Fibroblast of pulmonary artery (primary cell): ENCODE results near the gene CCNC.

ENCODE experiments used
- DNase-seq: peaks from one replicate; pipeline ENCODE4 v3.0.0-alpha.2; 2010; ENCODE audit warnings: low read depth
- H3K4me3 ChIP-seq: replicated peaks from 2 replicates; pipeline ENCODE4 v1.5.1; 2011; ENCODE audit warnings: low read depth, mild to moderate bottlenecking, control low read depth, low read length, moderate library complexity
- CTCF ChIP-seq: IDR thresholded peaks from 2 replicates; pipeline ENCODE4 v1.5.1; 2011; ENCODE audit warnings: mild to moderate bottlenecking, control low read depth, low read length, inconsistent platforms; ENCODE audit errors: missing control alignments

The CCNC gene

GRCh38 chr6:99611148-99611547, 42.7 kb upstream of the CCNC start:
- TF ChIP-seq CTCF, result no peak
- no peak for DNase-seq

GRCh38 chr6:99609905-99610489, 41.5 kb upstream of the CCNC start:
- no peak overlapping the region for H3K4me3 ChIP-seq
- no peak for TF ChIP-seq CTCF
- no peak for DNase-seq

More at GRCh38 chr6:99611148-99611547, 42.7 kb upstream of the CCNC start:
- no peak overlapping the region for H3K4me3 ChIP-seq

GRCh38 chr6:99608886-99609482, 40.5 kb upstream of the CCNC start:
- no peak for DNase-seq
- H3K4me3 ChIP-seq, result no peak overlapping the region
- no peak for TF ChIP-seq CTCF

- H3K4me3 ChIP-seq, result no peak overlapping the region
- DNase-seq, result no peak
- no peak for TF ChIP-seq CTCF
Observed at GRCh38 chr6:99608059-99608885, 39.8 kb upstream of the CCNC start.

- H3K4me3 ChIP-seq, result no peak overlapping the region
- DNase-seq, result no peak
- no peak for TF ChIP-seq CTCF
Observed at GRCh38 chr6:99607416-99608036, 39.1 kb upstream of the CCNC start.

GRCh38 chr6:99606656-99607415, 38.4 kb upstream of the CCNC start, which contains the start of gene PRDM13:
Gene PRDM13, plus strand, starts transcription at chr6:99606833. Its CDS starts 202 bp downstream, at chr6:99607035.
- H3K4me3 ChIP-seq, result no peak within 1 kb of the TSS
- TF ChIP-seq CTCF, result no peak
- no peak for DNase-seq
